ENCODE measurements around the gene ZNF764. TPM values are rescaled to one million over a fixed set of nuclear protein-coding genes. Genes with fewer than 3 reads are reported as not detected.

ZNF764 gene
- total RNA-seq, 1 donor from 2014 or later: 3.6 TPM

DNA sequence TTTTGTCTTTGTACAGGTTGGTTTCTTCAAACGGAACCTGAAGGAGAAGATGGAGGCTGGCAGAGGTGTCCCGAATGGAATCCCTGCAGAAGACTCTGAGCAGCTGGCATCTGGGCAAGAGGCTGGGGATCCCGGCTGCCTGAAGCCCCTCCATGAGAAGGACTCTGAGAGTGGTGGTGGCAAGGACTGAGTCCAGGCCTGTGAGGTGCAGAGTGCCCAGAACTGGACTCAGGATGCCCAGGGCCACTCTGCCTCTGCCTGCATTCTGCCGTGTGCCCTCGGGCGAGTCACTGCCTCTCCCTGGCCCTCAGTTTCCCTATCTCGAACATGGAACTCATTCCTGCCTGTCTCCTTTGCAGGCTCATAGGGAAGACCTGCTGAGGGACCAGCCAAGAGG lies 36.7 kb downstream of the ZNF764 start:
- no peak overlapping the region for H3K27ac Mint-ChIP-seq
- Histone ChIP-seq H2AFZ (replicated peaks) (no peak overlapping the region), H3K9me3 (ENCODE audit: low read depth) (no peaks in the 10 kb centered on the region), H3K9ac (no peak overlapping the region), H3K27me3 (no peaks in the 10 kb centered on the region), H3K27ac (no peak overlapping the region), H4K20me1 (ENCODE audit: low read depth) (peaks cover 8% of the 10 kb centered on the region), H3K4me3 (no peak overlapping the region), H3K36me3 (no peaks in the 10 kb centered on the region), H3K4me1 (no peaks in the 10 kb centered on the region), H3K4me2 (no peak overlapping the region), H3K79me2 (ENCODE audit: low read depth) (no peaks in the 10 kb centered on the region), H3F3A (ENCODE audit: low read depth) (peaks cover 10% of the 10 kb centered on the region)
- H3K9me3 Mint-ChIP-seq: no peaks in the 10 kb centered on the region
- DNase-seq (ENCODE audit: low spot score): no peak
- peaks cover 12% of the 10 kb centered on the region for H3K27me3 Mint-ChIP-seq (ENCODE audit: insufficient read depth, low read depth)
- no peak for TF ChIP-seq EZH2 (IDR thresholded peaks at IDR 0.05)
- no peak for TF ChIP-seq EZH2phosphoT487 (IDR thresholded peaks at IDR 0.05)
- TF ChIP-seq, protein P1, sequence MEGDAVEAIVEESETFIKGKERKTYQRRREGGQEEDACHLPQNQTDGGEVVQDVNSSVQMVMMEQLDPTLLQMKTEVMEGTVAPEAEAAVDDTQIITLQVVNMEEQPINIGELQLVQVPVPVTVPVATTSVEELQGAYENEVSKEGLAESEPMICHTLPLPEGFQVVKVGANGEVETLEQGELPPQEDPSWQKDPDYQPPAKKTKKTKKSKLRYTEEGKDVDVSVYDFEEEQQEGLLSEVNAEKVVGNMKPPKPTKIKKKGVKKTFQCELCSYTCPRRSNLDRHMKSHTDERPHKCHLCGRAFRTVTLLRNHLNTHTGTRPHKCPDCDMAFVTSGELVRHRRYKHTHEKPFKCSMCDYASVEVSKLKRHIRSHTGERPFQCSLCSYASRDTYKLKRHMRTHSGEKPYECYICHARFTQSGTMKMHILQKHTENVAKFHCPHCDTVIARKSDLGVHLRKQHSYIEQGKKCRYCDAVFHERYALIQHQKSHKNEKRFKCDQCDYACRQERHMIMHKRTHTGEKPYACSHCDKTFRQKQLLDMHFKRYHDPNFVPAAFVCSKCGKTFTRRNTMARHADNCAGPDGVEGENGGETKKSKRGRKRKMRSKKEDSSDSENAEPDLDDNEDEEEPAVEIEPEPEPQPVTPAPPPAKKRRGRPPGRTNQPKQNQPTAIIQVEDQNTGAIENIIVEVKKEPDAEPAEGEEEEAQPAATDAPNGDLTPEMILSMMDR (IDR thresholded peaks at IDR 0.05): no peak
- H3K4me1 Mint-ChIP-seq: peaks cover 5% of the 10 kb centered on the region
- no peak overlapping the region for H3K4me3 Mint-ChIP-seq
- H3K36me3 Mint-ChIP-seq: peaks cover 2% of the 10 kb centered on the region

DNA sequence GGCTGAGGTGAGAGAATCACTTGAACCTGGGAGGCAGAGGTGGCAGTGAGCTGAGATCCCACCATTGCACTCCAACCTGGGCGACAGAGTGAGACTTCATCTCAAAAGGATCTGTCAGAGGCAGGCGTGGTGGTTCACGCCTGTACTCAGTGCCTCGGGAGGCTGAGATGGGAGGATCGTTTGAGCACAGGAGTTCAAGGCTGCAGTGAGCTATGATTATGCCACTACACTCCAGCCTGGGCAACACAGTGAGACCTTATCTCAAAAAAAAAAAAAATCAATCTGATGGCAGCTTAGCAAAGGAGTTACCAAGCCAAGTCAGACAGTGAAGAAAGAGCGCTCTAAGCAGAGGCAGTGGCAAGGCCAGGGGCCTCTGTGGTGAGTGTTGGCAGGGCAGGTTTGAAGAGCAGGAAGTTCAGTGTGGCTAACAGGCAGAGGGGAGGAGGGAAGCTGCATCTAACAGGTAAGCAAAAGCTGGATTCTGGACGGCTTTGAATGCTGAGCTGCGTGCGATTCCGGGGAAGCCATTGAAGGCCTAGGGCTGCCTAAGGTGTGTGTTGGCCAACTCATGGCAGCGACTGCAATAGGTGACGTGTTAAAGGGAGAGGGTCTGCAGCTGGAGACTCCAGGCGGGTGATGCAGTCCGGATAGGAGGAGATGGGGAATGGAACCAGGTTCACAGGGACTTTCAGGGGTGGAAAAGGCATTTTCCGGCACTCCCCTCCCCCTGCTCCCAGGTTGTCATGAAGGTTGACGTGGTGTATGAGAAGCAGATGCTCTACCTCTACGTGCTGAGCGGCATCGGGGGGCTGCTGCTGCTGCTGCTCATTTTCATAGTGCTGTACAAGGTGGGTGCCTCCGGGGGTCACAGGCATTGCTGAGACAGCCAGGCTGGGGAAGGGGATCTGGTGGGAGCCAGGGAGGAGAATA lies 38.8 kb downstream of the ZNF764 start:
- Histone ChIP-seq H3K36me3 (no peaks in the 10 kb centered on the region), H3K27ac (no peak overlapping the region), H3K4me3 (no peak overlapping the region), H2AFZ (replicated peaks) (no peak overlapping the region), H3K4me2 (no peak overlapping the region), H3F3A (ENCODE audit: low read depth) (no peaks in the 10 kb centered on the region), H3K9ac (no peak overlapping the region), H3K4me1 (no peaks in the 10 kb centered on the region), H4K20me1 (ENCODE audit: low read depth) (peaks cover 1% of the 10 kb centered on the region), H3K9me3 (ENCODE audit: low read depth) (no peaks in the 10 kb centered on the region), H3K27me3 (no peaks in the 10 kb centered on the region), H3K79me2 (ENCODE audit: low read depth) (no peaks in the 10 kb centered on the region)
- TF ChIP-seq, protein P1 (IDR thresholded peaks at IDR 0.05): no peak
- TF ChIP-seq EZH2 (IDR thresholded peaks at IDR 0.05) (no peak), EZH2phosphoT487 (IDR thresholded peaks at IDR 0.05) (no peak)
- Mint-ChIP-seq H3K4me3 (peak overlapping the region; percentile 12), H3K36me3 (no peaks in the 10 kb centered on the region), H3K9me3 (no peaks in the 10 kb centered on the region), H3K27ac (peak overlapping the region; percentile 3), H3K27me3 (ENCODE audit: insufficient read depth, low read depth) (peaks cover 4% of the 10 kb centered on the region), H3K4me1 (no peaks in the 10 kb centered on the region)
- DNase-seq (ENCODE audit: low spot score): no peak

DNA sequence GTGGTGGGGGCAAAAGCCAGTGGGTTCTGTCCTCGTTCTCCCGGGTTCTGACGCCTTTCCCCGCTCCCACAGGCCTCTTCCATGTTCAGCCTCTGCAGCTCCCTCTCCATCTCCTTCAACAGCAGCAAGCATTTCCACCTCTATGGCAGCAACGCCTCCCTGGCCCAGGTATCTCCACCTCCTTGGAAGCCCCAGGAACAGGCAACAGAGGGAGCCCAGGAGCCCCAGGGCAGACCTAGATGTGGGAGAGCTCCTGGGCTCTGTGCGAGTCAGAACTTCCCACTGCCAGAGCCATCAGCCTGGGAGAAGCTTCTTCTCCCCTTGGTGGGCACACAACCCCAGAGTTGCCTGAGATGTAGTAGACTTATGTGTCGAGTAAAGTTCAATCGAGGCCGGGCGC lies 39.6 kb downstream of the ZNF764 start:
- TF ChIP-seq EZH2 (IDR thresholded peaks at IDR 0.05) (no peak), EZH2phosphoT487 (IDR thresholded peaks at IDR 0.05) (no peak)
- TF ChIP-seq, protein P1 (IDR thresholded peaks at IDR 0.05): no peak
- H3K36me3 ChIP-seq: no peaks in the 10 kb centered on the region
- H3K4me1 ChIP-seq: no peaks in the 10 kb centered on the region
- no peak overlapping the region for H2AFZ ChIP-seq (replicated peaks)
- H3K9ac ChIP-seq: no peak overlapping the region
- no peak for DNase-seq (ENCODE audit: low spot score)
- Mint-ChIP-seq H3K27me3 (ENCODE audit: insufficient read depth, low read depth) (peaks cover 4% of the 10 kb centered on the region), H3K36me3 (no peaks in the 10 kb centered on the region), H3K4me3 (no peak overlapping the region), H3K4me1 (no peaks in the 10 kb centered on the region), H3K9me3 (no peaks in the 10 kb centered on the region), H3K27ac (no peak overlapping the region)
- no peak overlapping the region for H3K4me2 ChIP-seq
- H4K20me1 ChIP-seq (ENCODE audit: low read depth): no peaks in the 10 kb centered on the region
- no peaks in the 10 kb centered on the region for H3K9me3 ChIP-seq (ENCODE audit: low read depth)
- H3K27me3 ChIP-seq: no peaks in the 10 kb centered on the region
- H3K79me2 ChIP-seq (ENCODE audit: low read depth): no peaks in the 10 kb centered on the region
- H3K4me3 ChIP-seq: no peak overlapping the region
- H3F3A ChIP-seq (ENCODE audit: low read depth): no peaks in the 10 kb centered on the region
- no peak overlapping the region for H3K27ac ChIP-seq
